NCI-H510A treated with DMSO at 0.1 percent for 48 hours (cell line): Measurements from ENCODE around the gene DHX15.
A peak's percentile ranks its signal among the peaks of the same experiment; 100 is the strongest.

Experiments used
- DNase-seq: peaks from one replicate; lab custom pipeline; 2025; lab: John Stamatoyannopoulos, UW

The DHX15 gene

GRCh38 chr4:24584211-24584850 is at the start of gene DHX15:
Gene DHX15 (minus strand): TSS chr4:24584554. CDS start chr4:24584393, 161 bp downstream.
- DNase-seq = peak; percentile 81

DNA sequence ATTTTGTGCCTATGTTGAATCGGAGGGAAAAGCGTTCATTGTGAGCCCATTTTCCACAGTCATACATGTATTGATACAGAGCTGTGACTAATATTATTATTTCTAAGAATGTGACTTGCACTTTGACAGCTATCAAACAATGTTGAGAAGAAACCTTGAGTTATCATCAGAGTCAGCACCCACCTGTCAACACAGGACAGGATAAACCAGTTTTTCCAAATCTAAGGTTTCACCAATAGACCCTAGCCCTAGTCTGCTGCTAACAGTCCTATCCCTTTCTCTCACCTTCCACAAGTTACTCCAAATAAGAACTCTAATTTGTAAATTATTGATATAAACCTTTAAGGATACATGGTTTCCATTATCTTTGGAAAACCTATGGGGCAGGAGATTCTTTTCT is 47.7 kb upstream of the DHX15 start:
- DNase-seq = no peak

GRCh38 chr4:24630937-24631336 is 46.6 kb upstream of the DHX15 start:
- no peak for DNase-seq

DNA sequence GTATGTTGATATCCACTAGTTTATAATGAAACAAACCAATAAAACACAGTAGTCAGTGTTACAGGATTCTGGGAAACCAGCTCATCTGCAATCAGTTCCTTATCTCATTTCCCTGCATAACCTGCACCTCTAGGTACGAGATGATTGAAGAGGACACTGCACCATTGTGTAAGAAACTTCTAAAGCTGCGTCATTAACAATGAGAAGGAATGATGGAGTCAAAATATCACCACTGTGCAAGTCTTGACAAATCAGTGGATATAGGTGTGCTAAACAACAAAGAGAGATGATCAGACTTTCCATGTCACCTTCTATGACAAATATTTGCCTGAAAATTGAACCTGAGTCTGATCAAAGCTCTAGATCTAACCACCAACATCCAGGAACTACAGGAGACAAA is 40.7 kb upstream of the DHX15 start:
- DNase-seq = no peak

DNA sequence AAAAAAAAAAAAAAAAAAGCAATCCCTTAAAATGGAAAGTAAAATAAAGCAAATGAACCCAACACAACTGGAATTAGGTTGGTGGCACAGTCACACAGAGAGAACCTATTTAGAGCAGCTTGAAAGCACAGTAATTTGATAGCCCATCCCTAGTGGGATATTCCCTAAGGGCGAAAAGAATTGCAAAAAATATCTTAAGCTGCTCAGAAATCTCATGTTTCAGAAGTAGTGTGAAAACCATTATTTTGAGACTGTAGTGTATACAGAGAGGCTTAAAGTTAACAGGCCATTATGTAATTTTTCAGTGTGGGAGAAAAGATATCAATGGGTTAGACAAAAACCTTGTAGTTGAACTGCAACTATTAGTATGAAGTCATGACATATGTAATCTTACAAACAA is 40.0 kb upstream of the DHX15 start:
- no peak for DNase-seq

DNA sequence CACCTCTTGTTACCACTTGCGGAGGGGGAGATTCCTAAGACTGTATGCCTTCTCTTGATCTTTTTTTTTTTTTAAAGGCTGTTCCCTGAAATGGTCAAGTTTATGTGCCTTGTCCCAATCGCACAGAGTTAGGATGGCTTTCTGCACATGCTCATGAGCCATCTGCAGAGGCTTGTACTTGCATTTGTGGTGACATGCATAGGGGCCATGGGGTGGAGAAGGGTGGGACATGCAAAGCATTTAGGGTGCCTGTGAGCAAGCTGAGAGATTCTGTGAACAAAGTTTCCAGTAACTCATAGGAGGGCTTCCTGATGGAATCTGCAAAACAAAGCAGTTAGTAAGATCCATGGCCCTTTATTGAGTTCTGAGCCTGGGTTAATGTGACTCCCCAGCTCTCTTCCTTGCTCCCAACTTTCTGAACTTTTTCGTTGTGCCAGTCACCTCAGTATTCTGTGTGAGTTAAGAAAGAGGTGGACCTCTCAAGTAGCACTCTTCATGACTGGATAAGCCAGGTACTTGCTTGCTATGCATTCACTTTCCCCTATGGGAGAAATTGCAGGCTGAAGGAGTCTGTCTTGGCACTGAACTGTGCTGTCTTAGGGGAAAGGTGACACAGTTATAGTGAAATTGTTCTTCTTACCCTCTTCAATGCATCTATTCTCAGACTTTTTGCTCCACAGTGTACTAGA is 37.9 kb upstream of the DHX15 start:
- no peak for DNase-seq

DNA sequence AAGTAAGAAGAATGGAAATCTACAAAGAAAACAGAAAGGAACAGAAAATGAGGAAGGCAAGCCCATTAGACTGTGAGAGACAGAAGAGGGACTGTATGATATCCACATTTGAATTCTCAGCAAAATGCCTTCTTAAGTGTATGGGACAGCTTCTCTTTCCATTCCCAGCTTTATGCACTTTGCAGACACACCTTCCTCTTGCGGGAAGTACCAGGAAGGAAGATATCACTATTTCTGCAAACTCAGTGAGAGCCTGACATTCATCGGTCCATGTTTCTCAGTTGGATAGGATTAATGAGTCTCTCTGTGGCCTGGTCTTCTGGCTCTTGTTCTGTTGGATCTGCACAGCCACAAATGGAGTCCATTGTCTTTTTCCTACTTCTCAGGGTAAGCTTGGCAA is 31.6 kb upstream of the DHX15 start:
- DNase-seq = no peak

DNA sequence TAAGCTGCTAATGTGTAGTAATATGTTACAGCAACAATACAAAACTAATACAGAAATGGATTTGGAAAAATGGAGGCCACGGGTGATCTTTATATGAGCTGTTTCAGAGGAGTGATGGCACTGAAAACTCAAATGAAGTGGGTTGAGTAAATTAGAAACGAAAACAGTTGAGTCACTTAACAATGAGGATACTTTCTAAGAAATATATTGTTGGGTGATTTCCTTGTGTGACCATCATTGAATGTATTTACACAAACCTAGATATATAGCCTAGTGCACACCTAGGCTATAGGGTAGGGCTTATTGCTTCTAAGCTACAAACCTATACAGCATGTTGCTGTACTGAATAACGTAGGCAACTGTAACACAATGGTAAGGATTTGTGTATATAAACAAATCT is 30.5 kb upstream of the DHX15 start:
- DNase-seq = no peak

- DNase-seq = no peak
Measured at GRCh38 chr4:24613502-24613901, 29.1 kb upstream of the DHX15 start.

DNA sequence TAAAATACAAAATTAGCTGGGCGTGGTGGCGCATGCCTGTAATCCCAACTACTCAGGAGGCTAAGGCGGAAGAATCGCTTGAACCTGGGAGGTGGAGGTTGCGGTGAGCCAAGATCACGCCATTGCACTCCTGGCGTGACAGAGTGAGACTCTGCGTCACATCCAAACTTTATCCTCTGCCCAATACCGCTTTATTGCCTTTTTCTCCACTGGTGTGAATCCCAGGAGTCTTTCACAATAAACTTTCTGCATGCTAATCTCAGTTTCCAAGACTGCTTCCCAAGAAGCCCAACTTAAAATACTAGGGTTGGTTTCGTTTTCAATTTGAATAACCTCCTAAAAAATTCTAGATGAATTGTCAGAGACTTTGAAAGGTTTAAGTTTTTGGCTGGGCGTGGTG is 27.2 kb upstream of the DHX15 start:
- no peak for DNase-seq

DNA sequence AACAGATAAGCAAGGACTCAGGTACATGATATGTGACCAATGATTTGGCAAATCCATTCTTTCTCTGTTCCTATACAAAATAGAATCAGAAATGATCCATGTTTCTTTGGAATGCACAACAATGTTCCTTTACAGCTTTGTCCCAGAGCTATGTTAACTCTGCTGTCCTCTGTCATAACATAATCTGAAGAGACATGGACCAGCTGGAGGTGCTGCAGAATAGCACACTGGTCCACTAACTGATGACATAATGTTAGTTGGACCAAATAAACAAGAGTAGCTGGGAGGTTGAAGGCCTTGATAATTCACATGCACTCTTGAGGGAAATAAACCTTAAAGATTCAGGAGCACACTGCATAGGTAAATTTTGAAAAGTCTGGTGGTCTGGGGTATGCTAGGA is 23.0 kb upstream of the DHX15 start:
- DNase-seq = no peak

- DNase-seq = no peak
Measured at GRCh38 chr4:24605216-24605615, 20.9 kb upstream of the DHX15 start.

DNA sequence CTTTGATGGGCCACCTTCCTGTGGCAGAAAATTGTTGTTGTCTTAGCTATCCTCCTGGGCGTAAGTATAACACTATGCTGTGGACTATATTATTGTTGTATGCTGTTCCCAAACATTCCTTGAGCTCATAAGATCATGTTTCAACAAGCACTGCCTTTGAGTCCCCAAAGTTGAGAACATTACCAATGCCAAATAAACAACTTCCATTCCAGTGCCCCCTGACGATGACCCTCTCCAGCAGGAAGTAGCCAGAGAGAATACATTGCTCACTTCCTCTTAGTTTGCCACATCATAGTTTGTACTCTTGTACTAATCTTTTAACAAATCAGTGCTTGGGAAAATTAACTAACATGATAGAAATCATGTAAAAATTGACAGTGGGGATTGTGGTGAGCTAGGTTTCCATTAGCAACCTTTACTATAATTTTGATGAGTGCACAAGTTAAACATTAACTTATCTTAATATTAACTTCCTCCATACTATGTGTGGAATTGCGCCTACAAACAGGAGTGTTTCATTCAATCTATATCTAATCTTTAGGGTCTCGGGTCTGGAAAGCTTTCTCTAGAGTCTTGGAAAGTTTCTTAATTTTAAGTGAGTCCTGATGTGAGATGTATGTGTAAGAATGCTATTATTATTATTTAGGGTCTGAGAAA is 20.3 kb upstream of the DHX15 start:
- DNase-seq = no peak

- no peak for DNase-seq
Measured at GRCh38 chr4:24603343-24603742, 19.0 kb upstream of the DHX15 start.

DNA sequence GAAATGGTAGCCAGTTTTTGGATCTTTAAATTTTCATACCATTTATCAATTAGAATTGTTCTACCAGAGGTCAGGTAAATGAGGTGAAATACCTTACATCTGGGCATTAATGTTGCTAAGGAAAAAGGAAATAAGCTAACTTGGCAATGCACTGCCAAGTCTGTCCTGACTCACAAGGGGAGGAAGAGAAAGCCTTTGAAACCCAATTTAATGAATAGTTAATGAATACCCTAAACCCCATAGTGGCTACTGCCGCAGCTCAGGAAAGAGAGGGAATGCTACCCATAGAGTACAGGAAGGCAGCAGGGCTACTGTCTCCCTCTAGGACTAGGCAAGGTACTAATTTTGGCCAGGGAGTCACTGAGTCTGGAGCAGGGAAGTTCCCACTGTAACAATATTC is 16.8 kb upstream of the DHX15 start:
- DNase-seq = no peak

GRCh38 chr4:24599275-24599674 is 14.9 kb upstream of the DHX15 start:
- no peak for DNase-seq

DNA sequence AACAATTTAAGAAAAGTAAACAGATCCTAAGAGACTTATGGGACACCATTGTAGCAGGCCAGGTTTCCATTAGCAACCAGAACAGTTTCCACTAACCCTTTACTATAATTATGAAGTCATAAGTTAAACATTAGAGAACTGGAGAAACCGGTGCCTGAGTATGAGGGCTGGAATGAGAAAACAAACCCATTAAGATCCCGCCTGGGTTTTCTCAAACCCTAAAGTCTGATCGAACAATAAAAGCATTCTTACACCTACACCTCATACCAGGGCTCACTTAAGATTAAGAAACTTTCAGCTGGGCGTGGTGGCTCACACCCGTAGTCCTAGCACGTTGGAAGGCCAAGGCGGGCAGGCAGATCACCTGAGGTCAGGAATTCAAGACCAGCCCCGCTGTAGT is 13.7 kb upstream of the DHX15 start:
- DNase-seq = no peak

DNA sequence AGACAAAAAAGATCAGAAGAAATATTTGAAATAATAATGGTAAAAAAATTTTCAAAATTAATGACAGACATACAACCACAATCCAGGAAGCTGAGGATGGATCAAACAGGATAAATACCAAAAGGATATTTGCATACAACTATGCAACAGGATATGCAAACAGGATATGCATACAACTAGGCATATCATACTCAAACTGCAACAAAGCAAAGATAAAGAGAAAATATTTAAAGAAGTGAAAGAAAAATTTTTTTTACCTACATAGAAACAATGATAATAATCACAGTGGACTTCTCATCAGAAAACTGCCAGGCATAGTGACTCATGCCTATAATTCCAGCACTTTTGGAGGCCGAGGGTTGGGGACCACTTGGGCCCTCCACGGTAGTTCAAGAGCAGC is 11.3 kb upstream of the DHX15 start:
- DNase-seq = no peak

GRCh38 chr4:24594887-24595286 is 10.5 kb upstream of the DHX15 start:
- no peak for DNase-seq

DNA sequence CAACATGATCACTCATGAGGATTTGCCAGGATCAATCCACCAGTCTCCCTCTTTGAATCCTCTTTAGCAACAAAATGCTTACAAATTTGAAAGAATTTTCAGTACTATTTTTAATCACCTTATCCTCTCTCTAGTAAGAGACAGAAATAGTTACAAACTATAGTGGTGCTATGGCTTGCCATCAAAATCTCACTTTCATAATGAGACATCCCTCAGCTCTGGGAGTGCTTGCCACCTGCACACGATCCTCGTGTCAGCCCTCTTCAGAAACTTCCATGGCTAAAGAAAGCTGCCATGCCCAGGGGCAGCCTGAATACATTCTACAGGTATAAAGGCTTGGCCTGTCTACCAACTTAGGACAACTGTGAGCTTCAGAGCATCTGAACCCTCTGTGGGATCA is 5.1 kb upstream of the DHX15 start:
- DNase-seq = no peak

GRCh38 chr4:24588216-24588954 is 4.0 kb upstream of the DHX15 start:
- DNase-seq = no peak

GRCh38 chr4:24583451-24584210 is 723 bp downstream of the DHX15 start:
- peak; percentile 36 for DNase-seq
